Activated T-helper 1 cell treated with anti-CD3 and anti-CD28 coated beads, Interleukin-2, amount 50 U/mL, for 16 hours (primary cell): ENCODE results near the gene NPSR1.
"Not testable (repeated sequence)": the region's sequence is repeated elsewhere in the genome, so short reads cannot be mapped to it uniquely, and the experiment has no call there.

Source experiments
- DNase-seq, 2 donors: peaks; one replicate each; pipeline ENCODE4 v3.0.0-alpha.2; 2020; ENCODE audit warnings: low read depth in 1 of 2, low spot score in 1 of 2

Gene NPSR1, protein sequence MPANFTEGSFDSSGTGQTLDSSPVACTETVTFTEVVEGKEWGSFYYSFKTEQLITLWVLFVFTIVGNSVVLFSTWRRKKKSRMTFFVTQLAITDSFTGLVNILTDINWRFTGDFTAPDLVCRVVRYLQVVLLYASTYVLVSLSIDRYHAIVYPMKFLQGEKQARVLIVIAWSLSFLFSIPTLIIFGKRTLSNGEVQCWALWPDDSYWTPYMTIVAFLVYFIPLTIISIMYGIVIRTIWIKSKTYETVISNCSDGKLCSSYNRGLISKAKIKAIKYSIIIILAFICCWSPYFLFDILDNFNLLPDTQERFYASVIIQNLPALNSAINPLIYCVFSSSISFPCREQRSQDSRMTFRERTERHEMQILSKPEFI

DNA sequence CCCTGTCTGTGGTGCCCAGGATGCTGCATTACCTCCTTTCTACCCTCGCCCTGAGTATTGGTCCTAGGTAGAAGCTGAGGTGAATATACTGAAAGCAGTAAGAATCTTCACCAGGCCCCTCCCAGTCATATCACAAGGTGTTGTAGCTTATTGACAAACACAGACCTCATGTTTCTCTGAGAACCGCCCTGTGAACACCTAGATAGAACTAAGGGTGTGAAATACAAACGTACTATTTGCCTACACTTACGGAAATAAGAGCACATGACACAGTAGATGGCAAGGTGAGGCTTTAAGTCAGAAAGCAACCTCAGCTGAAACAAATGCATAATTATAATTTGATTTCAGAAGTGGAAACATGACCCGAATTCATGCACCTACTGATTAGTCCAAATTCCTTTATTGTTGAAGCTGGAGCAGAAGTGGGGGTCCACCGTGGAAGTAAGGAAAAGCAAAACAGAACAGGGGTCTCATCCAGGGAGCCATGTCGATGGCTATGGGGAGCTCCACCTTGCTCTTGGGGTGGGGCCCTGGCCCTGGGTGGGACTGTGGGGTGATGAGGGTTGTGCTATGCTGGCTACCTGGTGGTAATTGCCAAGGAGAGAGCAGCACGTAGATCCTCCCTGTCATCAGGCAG lies at the start of gene NPSR1:
Gene NPSR1, plus strand, starts transcription at position 587 of the 637 bp plus-strand sequence. CDS start 195 bp downstream, outside the sequence.
- DNase-seq: no peak

DNA sequence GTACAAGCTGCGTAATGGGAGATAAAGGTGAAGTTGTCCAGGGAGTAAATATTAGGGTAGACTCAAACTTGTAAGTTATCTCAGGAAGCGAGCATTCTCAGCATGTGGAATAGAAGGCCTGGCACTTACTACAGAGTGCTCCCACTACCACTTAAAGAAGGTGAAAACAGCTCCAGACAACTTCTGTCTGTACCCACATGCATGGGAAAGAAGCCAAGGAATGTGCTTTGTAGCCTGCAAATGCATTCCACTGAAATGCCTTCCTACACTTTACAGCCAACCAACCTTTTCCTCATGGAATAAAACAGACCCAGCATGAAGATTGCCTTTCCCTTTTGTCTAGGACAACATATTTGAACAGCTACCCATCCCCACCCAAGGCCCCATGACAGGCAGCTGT lies 45.4 kb upstream of the NPSR1 start:
- DNase-seq: no peak

DNA sequence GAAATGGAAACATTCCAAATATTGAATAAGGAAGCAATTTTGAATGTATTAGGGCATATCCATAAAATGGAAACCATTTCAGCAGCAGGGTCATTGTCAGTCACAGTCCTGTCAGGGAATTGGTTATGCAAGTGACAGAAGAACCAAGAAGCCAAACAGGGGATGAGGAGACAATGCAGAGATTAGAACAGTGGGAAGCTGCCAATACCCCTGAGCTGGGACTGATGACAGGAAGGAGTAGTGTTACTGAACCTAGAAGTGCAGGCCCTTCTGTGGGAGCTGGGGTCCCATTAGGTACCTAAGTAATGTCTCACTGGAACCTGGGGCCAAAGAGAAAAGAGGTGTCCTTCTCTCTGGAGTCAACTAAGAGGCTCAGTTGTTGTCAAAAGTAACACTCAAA lies 37.6 kb upstream of the NPSR1 start:
- DNase-seq: no peak

DNA sequence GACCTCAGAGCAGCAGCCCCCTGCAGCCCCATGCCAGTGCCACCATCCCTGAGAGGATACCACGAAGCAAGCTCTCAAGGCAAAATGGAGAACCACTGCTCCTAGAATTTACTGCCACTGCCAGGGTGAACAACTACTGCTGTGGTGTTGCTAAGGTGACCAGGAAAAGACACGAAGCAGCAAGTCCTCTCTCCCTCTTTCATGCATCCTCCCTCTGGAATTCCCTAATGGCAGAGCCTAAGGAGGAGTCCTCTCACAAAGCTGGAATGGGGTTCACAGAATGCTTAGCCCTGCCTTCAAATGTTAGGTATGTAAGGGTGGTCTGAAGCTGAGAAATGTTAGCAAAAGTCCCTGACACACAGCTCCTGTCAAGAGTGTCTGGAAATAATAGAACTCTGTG lies 35.8 kb upstream of the NPSR1 start:
- DNase-seq: no peak

DNA sequence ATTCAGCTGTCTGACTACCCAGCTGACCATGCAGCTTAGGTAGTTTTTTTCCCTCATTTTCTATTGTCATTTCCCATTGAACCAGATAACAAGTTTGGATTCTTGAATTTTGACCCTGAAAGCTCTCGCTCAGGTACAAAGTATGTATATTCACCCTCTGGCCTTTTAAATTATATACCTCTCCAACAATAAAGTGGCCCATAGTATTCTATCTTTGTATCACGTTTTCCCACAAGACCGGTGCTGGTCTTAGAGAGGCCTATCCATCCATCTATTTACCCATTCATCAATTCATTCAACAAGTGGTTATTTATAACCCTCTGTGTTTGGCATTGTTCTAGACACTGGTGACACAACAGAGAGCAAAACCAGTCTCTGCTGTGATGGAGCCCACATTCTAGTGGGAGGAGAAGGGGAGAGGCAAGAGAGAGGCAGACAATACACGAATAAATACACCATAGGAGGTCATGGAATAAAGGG lies 35.2 kb upstream of the NPSR1 start:
- no peak for DNase-seq

DNA sequence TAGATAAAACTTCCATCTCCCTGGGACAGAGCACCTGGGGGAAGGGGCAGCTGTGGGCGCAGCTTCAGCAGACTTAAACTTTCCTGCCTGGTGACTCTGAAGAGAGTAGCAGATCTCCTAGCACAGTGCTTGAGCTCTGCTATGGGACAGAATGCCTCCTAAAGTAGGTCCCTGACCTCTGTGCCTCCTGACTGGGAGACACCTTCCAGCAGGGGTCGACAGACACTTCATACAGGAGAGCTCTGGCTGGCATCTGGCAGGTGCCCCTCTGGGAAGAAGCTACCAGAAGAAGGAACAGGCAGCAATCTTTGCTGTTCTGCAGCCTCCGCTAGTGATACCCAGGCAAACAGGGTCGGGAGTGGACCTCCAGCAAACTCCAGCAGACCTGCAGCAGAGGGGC lies 29.4 kb upstream of the NPSR1 start:
- DNase-seq: not testable (repeated sequence)

DNA sequence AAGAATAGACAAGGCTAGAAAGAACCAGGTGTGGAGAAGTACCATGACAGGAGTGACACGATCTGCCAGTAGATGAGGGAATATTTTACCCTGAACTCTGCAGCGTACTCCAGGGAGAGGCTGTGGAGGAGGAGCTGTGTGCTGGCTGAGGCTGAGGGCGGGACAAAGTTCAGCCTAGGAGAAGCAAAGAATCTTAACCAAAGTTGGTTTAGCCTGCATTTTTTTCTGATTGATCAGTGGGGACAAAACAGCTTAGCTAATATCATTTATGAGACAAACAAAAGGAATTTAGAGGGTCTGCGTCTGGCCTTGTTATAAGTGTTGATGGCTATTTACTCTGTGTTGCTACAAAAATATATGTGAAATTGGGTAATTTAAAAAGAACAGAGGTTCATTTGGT lies 5.2 kb upstream of the NPSR1 start:
- DNase-seq: no peak

DNA sequence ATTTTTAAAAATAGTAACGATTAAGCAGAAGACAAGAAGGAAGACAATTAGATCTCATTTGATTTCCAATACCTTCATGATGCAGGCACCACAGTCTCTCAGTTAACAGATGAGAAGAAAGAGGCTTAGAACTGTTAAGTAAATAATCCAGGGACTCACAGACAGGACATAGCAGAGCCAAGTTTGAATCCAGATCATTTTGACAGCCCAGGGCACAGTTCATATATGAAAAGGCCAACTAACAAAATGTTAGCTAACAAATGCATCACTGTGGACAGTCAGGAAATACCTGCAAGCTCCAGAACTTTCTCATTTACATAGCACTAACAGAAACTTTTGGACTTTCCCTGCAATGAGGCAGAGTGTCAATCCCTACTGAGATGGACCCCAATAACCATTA lies 4.2 kb upstream of the NPSR1 start:
- no peak for DNase-seq

DNA sequence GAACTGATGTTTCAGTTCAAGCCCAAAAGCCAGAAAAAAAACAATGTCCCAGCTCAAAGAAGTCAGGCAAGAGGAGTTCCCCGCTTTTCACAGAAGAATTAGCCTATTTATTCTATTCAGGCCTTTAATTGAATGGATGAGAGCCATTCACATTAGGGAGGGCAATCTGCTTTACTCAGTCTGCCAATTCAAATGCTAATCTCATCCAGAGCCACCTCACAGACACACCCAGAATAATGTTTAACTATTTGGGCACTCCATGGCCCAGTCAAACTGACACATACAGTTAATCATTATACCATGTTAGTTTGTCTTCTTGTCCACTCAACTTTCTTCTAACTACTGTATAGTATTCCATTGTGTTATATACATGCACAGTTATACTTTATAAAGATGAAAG lies 2.6 kb upstream of the NPSR1 start:
- no peak for DNase-seq

DNA sequence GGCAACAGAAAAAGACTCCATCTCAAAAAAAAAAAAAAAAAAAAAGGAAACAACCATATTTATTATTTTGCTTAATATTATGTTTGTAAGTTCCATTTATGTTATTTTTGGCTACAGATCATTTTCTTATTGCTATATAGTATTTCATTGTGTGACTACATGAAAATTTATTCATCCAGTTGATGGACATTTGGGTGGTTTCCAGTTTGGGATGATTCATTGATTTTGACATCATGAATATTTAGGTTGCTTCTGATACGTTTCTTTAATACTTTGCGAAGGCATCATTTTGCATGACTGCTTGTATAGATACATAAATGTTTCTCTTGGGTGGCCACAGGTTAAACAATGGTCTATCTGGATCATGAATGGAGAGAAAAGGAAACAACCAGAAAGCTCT lies 2.0 kb upstream of the NPSR1 start:
- DNase-seq: no peak

DNA sequence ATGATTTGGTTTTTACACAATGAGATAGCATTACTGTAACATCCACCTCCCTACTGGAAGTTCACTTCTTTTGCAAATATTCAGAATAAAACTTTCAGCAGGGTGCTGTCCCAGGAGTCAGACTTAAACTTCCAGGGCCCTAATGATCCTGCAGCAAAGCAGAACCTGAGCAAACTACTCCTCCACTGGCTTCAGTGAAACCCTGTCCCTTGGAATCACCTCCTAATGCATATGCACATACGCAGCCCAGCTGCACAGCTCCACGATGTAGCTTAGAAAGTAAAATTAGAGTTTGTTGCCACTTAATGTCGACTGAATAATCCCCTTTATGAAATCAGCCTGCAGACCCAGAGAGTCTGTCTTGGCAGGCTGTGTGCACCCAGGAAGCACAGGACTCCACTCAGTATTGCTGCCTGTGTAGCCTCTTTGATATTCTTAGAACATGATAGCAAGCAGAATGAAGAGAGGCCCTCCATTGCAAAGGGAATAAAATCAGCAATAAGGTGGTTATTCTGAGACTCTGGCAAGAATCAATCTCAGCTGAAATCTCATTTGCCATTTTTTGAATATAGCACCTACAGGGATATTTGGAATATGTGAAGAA lies 1.6 kb downstream of the NPSR1 start:
- no peak for DNase-seq

DNA sequence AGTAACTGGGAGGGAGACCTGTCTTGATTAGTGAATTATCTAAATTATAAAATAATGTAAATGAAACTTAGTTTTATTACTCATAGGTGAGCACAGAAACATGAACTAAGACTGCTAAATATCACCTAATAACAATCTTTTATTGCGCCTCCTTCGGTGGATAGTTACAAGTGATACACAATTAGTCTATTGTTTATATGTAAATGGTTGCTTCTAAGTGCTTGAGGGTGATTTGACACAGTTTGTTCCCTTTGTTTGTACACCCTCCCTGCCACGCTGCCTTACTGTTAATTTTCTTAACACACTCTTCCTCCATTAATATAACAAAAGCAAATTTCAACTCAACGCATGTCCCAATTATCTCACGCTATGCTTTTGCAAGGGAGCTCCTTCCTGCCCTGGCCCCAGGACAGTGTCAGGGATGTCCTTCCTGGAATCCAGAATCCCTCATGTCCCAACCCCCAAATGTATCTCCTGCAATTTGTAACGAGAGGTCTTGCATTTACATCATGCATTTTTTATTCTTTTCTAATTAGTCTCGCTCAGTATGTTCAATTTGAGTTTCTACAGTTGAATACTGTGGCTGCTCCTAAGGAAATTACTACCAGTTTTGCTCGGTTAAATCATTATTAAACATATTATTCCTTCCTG lies 4.2 kb downstream of the NPSR1 start:
- DNase-seq: no peak

DNA sequence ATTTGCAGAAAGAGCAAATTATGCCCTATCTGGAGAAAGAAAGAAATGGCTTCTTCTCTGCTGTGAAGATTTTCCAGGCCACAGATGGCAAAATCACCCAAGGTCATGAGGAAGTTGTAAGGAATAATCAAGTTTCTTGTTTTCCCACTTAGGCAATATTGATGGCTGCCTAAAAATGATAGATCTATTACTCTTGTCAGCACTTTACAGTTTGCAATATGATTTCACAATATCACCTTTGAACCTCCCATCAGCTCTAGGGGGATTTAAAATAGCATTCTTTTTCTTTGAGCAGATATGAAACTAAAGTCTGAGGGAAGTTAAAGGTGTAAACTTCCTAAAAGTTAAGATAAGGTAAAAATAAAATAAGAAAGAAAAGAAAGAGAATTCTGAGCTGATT lies 6.7 kb downstream of the NPSR1 start:
- DNase-seq: no peak

DNA sequence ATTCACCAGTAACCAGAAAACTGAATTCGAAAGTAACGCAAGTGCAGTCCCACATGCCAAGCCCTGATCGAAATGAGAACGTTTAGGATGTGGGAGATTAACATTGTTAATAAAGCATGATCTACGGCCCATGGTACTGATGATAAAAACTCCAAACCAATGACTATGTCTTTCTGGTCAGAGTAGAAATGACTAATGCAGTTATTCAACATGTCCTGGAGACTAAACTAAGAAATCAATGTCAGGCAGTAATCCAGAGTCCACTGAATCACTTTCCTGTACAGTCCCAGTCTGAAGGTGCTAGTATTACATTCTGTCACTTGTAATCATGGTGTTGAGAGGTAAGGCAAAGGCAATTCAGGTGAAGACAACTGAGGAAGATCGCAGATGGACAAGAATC lies 14.4 kb downstream of the NPSR1 start:
- no peak for DNase-seq

DNA sequence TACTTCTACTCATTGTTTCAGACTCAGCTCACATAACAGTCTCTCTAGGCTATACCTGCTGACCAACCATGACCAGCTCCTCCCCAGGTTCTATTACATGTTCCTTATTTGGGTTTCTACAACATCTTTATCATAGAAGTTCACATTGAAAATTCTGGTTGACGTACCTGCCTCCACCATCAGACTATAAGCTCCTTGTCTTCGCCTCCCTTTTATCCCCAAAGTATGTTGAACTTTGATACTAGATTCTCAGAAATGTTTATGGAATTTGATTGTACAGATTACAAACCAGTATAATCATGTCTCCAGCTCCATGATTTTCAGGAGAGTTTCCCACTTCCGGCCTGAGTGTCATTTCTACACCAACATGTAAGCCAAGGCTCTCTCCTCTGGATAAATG lies 15.0 kb downstream of the NPSR1 start:
- DNase-seq: no peak

DNA sequence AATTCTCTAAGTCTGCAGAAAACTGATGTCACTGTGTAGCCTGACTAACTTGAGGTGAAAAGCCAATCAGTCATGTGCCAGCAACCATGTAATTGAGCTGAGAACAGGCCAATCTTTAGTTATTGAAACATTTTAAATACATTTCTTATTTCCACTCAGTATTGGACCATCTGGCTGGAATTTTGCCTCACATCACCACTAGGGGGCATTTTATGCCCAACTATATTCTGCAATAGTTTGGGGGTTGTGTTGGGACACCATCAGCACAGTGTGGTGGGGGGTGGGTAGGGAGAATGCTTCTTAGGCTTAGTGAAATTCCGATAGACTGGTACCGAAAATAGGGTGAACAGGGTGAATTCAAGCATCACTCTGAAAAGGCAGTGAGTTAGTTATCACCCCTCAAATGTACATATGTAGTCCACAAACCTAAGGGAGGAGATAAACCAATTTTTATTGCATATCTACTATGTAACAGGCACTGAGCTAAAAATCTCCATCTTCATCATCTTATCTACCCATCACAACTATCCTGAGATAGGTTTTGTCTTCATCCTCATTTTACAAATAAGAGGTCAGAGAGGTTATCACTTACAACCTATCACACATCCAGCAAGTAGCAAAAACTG lies 17.8 kb downstream of the NPSR1 start:
- no peak for DNase-seq

DNA sequence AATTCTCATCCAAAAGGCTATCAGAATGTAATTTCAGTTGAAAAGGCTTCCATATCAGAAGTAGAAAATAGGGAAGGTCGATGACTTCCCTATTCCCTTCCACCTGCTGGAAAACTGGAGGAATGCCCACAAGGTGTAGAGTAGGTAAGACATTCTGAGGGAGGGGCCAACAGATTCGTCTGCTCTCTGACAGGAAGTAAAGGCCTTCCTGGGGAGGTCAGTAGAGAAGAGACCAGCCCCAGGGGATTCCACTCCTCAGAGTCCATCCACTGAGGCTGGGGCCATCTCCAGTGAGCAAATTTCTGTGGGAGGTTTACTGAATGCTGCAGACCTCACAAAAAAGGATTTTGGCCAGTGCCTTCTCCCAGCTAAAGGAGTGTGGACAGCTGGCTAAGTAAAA lies 19.5 kb downstream of the NPSR1 start:
- no peak for DNase-seq

DNA sequence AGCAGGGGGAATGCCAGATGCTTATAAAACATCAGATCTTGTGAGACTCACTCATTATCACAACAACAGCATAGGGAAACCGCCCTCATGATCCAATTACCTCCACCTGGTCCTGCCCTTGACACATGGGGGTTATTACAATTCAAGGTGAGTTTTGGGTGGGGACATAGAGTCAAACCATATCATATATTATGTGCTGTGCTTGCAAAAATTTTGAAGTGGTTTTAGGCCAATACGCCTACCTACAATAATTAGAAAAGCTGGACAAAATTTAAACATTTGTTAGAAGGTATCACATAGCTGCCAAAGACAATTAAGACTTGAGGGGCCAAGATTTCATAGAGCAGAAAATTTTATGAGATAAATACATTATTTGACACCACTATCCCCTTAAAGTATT lies 29.5 kb downstream of the NPSR1 start:
- DNase-seq: no peak

DNA sequence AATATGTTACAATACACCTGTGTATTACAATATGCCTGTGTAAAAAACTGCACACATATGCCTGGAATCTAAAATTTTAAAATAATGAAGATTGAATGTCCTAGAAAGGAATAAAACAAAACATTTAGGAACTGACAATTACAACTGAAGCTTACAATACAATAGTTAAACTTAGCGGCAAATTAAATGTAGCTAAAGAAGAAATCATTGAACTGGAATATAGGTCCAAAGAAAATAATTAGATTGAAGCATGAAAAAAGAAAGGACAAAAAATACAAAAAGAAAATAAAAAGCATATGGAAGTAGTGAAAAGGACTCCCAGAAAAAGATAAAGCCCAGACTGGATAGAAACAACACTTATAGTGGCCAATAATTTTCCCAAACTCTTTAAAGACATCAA lies 38.4 kb downstream of the NPSR1 start:
- DNase-seq: no peak

DNA sequence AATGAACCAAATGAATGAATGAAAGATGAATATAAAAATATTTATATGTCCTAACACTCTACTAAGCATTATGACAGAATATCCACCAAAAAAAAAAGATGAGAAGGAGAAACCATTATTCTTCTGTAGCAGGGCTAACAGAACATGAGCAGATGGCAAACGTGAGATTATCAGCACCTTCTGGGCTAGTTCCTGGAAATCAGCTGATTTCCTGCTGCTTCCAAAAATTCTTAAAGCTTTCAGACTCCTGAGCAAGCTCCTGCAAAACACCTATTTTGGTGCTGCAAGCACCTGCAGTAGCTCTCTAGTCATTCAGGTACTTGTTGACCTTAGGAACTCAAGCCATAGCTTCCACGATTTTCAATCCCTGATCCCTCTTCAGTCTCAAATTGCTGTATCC lies 51.8 kb downstream of the NPSR1 start:
- no peak for DNase-seq

DNA sequence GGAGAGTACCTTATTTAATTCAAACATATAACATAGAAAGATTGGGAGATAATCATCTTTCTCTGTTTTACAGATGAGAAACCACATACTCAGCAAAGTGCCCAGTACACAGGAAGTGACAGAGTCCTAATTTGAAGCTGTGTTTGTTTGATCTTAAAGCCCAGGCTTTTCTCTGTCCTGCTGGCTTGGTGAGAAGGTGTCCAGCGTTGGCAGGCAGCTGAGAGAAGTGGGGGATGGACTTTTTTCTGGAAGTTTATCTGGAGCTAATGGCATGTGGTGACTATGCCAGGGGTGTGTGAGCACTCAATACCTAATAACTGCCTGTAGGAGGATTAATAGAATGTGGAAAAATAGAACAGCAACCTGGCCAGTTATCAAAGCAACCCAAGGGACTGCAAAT lies 60.8 kb downstream of the NPSR1 start:
- DNase-seq: no peak
